ENCODE measurements around the gene PTPRN2. TPM values are rescaled to one million over a fixed set of nuclear protein-coding genes. Genes with fewer than 3 reads are reported as not detected.
A peak's percentile ranks its signal among the peaks of the same experiment; 100 is the strongest.

Gene PTPRN2
- total and polyA plus RNA-seq, 8 donors: 4.9 to 136 (median 46.8) TPM

DNA sequence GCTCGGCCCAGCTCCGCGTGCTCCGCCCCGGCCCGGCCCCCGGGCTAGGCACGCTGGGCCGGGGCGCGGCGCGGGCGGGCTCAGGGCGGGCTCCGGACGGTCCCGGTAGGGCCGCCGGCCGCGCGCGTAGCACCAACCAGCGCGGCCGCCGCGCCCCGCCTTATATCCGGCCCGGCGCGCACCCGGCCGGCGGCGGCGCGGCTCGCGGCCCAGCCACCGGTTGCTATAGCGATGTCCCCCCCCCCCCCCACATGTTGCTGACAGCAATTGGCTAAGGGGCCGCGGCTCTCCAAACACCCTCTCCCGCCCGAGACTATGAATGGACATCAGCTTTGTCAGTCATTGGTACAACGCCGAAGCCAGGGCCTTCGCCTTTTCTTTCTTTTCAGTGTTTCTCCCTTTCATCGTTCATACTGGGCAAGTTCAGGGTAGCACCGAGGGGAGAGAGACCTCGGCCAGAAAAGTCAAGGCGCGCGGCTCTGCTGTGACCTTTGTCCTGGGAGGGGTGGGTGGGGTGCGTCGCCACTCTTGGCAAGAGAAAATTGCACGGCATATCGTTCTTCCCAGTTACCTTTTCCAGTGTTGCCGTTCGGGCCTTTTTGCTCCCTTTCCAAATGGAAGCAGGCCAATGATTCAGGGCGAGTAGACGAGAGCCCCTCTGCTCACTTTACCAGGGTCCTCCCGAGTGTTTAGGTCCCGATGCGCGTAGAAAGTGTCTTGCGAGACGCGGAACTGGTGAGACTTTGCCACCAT lies 896.6 kb downstream of the PTPRN2 start:
- 1 to 4% (median 1%) methylated on average over 28 to 72 of the region's 72 CpGs for WGBS, 5 donors
- peak overlapping the region in 2 of 5 donors; percentile 24 to 29 for H3K27ac ChIP-seq
- no peaks in the 10 kb centered on the region for H3K9me3 ChIP-seq
- DNase-seq: peak; percentile 48 to 87
- intact Hi-C loops (cut with DNase I; ENCODE audit: low total_unique reads): no loop called here
- TF ChIP-seq EP300 (IDR thresholded peaks at IDR 0.05) (no peak), POLR2AphosphoS5 (IDR thresholded peaks at IDR 0.05) (no peak), POLR2A (IDR thresholded peaks at IDR 0.05) (no peak)
- TF ChIP-seq, protein P1, sequence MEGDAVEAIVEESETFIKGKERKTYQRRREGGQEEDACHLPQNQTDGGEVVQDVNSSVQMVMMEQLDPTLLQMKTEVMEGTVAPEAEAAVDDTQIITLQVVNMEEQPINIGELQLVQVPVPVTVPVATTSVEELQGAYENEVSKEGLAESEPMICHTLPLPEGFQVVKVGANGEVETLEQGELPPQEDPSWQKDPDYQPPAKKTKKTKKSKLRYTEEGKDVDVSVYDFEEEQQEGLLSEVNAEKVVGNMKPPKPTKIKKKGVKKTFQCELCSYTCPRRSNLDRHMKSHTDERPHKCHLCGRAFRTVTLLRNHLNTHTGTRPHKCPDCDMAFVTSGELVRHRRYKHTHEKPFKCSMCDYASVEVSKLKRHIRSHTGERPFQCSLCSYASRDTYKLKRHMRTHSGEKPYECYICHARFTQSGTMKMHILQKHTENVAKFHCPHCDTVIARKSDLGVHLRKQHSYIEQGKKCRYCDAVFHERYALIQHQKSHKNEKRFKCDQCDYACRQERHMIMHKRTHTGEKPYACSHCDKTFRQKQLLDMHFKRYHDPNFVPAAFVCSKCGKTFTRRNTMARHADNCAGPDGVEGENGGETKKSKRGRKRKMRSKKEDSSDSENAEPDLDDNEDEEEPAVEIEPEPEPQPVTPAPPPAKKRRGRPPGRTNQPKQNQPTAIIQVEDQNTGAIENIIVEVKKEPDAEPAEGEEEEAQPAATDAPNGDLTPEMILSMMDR (IDR thresholded peaks at IDR 0.05): no peak
- peak overlapping the region; percentile 39 to 56 (median 46) for H3K4me3 ChIP-seq
- H3K27me3 ChIP-seq: peaks cover 32 to 97% (median 73%) of the 10 kb centered on the region in 3 donors
- H3K36me3 ChIP-seq: no peaks in the 10 kb centered on the region
- peaks cover 30 to 60% (median 55%) of the 10 kb centered on the region in 4 donors for H3K4me1 ChIP-seq

DNA sequence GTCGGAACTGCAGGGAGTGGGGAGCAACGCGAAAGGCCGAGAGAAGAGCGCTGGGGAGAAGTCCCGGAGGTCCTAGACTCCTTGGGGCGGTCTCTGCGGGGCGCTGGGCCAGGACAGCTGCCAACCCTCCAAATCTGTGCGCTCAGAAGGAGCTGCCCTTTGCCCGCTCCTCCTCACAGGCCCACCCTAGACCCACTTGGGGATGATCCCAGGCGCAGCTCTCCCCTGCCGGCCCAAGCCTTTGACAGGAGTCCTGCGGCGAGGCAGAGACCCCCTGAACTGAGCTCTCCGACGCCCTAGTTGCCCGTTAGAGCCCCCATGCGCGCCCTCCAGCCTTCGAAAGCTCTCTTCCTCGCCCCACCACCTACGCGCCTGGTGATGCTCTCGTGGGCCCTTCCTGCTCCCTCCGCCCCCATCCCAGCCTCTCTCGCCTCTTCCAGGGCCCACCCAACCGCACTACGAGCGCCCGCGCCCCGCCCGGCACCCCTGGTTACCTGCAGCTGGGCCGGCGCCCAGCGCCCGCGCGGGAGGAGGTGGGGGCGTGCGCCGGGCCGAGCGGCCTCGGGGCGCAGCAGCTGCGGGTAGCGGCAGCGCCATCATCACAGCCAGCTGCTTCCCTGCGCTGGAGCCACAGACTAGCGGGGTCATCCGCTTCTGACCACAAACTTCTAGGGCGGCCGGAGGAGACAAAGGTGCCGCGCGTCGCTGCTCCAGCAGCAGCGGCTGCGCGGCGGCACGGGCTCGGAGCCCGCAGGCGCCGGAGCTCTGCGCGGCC lies 897.4 kb downstream of the PTPRN2 start:
- Histone ChIP-seq H3K4me3 (peak overlapping the region; percentile 39 to 56 (median 46)), H3K27me3 (peaks cover 40 to 97% (median 80%) of the 10 kb centered on the region in 3 donors), H3K27ac (peak overlapping the region in 3 of 5 donors; percentile 10 to 34 (median 21)), H3K4me1 (peaks cover 37 to 68% (median 62%) of the 10 kb centered on the region in 4 donors), H3K36me3 (no peaks in the 10 kb centered on the region), H3K9me3 (no peaks in the 10 kb centered on the region)
- 2 to 13% (median 2%) methylated on average over 17 to 70 of the region's 70 CpGs for WGBS, 5 donors
- no peak for DNase-seq
- intact Hi-C loops (cut with DNase I; ENCODE audit: low total_unique reads): no loop called here
- TF ChIP-seq, protein P1 (IDR thresholded peaks at IDR 0.05): no peak
- no peak for TF ChIP-seq POLR2A (IDR thresholded peaks at IDR 0.05)
- TF ChIP-seq EP300 (IDR thresholded peaks at IDR 0.05): no peak
- TF ChIP-seq POLR2AphosphoS5 (IDR thresholded peaks at IDR 0.05): no peak

DNA sequence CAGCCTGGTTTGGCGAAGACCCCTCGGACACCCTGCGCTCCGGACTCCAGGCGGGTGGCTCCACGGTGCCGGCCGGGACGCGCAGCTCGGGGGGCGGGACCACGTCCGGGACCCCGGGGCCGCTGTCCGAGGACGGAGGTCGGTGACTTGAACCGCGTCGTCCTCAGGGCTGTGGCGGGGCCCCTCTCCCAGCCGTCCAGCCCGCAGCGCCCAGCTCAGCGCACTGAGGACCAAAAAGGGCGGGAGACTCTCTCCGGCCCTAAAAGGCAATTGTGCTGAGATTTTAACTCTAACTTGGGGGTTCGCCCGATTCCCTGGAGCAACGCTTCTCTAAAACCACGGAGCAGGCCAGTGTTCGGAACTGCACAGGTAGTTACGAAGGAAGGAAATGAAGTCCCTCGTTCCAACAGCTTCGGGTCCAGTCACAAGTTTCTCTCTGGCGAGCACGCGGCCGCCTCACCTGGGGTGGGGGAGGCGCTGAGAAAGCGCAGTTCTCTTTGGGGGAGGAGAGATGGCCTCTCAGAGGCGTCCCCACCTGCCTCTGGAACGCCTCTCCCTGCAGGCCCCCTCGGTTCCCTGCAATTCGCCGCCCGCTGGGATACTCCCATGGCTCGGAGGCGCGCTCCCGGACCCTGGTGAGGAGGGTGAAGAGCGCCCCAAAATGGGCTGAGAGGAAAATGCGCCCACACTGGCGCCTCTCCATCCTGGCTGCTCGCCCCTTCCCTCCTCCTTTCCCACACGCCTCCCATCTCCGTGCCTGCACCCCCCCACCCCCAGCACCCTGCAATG lies 898.2 kb downstream of the PTPRN2 start:
- Histone ChIP-seq H3K4me1 (peaks cover 45 to 76% (median 69%) of the 10 kb centered on the region in 4 donors), H3K9me3 (no peaks in the 10 kb centered on the region), H3K27ac (no peak overlapping the region), H3K4me3 (peak overlapping the region; percentile 39 to 56 (median 46)), H3K27me3 (peaks cover 47 to 99% (median 88%) of the 10 kb centered on the region in 3 donors), H3K36me3 (no peaks in the 10 kb centered on the region)
- 5 to 12% (median 11%) methylated on average over 32 to 59 of the region's 59 CpGs for WGBS, 5 donors
- intact Hi-C loops (cut with DNase I; ENCODE audit: low total_unique reads): no loop called here
- TF ChIP-seq, protein P1 (IDR thresholded peaks at IDR 0.05): no peak
- TF ChIP-seq POLR2A (IDR thresholded peaks at IDR 0.05) (no peak), EP300 (IDR thresholded peaks at IDR 0.05) (no peak), POLR2AphosphoS5 (IDR thresholded peaks at IDR 0.05) (no peak)
- peak in 1 of 2 donors; percentile 16 for DNase-seq
